ENCODE data around the gene SCNN1A.

- TF ChIP-seq CTCF (IDR thresholded peaks at IDR 0.05) (no peak), POLR2AphosphoS5 (IDR thresholded peaks at IDR 0.05) (no peak), EP300 (IDR thresholded peaks at IDR 0.05) (no peak)
Observed at GRCh38 chr12:6297170-6297569, 78.2 kb downstream of the SCNN1A start.
